ENCODE measurements around the gene SCRT2. TPM values are rescaled to one million over a fixed set of nuclear protein-coding genes. Genes with fewer than 3 reads are reported as not detected.

The SCRT2 gene
- total RNA-seq, 1 experiment from 2014 or later: not detected

DNA sequence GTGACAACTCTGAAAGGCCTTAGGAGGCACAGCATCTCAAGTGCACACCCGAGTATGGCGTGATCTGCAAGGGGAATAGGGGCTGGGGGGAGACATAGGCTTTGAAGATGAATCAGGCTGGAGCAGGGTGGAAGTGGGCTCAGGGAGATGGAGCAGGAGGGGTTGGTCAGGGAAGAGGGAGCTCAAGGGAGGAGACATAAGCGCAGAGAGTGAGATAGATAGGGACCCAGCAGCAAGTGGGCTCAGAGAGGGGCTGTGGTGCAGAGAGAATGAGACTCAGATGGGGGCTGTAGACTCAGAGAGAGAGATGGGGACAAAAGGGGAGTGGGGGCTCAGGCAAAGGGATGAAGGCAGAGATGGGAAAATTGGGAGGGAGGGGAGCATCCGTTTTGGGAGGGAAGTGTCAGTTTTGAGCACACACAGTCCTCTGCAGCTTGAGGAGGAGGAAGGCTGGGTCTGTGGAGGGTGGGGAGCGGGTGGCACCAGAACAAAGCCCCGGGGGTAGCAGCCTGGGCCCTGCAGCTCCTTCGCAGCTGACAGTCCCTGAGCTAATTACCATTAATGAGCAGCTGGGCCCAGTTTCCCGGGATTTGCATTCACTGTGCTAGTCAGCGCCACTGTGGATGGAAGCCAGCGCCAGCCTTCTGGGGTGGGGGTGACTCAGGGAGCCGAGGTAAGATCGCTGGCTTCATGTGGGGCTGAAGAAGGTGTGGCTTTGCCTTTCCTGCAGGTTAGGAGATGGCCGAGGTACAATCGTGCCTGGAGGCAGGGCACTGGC lies 41.3 kb downstream of the SCRT2 start:
- no peak for DNase-seq (ENCODE audit: low read depth)

DNA sequence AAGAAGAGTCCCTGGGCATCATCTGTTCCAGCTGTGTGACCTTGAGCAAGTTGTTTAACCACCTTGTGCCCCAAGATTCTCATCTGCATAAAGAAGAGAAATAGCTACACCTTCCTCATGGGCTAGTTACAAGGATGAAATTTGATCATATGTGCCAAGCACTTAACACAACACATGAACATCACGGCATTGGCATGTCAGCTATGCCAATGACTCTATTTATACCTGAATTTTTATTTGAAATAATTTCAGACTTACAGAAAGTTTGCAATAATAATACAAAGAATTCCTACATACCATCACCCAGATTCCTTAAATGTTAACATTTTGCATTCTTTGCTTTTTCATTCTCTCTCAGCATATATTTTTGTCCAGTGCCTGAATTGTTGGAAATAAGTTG lies 44.5 kb downstream of the SCRT2 start:
- DNase-seq (ENCODE audit: low read depth): no peak

DNA sequence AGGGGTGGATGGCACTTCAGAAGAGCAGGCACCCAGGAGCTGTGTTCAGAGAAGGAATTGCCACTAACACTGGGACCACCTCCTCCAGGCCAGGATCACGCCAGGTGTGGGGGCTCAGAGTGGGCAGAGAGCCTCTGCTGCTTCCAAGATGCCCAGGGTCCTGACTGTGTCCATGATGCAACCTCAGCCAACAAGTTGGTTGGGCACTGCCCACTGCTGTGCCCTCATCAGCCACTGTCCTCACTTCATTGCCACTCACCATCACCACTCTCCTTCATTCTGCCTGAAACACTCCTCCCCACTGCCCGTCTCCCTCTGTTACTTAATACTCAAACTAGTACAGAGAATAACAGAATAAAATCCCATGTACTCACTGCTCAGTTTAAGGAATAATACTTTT lies 49.0 kb downstream of the SCRT2 start:
- no peak for DNase-seq (ENCODE audit: low read depth)

DNA sequence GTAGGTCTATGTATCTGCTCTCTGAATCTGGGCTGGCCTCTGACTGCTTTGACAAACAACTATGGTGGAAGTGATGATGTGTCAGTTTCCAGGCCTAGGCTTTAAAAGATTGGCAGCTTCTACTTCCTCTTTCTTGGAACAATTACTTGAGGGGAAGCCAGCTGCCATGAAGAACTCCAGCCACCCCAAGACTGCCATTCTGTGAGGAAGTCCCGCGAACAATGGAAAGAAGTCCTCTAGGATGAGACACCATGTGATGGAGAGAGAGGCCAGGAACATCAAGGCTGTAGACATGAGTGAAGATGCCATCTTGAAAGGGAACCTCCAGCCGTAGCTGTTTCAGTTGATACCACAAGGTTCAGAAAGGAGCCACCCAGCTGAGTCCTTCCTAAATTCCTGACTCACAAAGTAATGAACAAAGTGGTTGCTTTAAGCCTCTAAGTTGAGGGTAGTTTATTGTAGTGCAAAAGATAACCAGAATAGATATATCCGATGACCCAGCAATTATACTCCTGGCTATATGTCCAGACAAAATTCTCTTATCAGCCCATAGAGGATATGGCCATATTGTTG lies 50.2 kb downstream of the SCRT2 start:
- no peak for DNase-seq (ENCODE audit: low read depth)

DNA sequence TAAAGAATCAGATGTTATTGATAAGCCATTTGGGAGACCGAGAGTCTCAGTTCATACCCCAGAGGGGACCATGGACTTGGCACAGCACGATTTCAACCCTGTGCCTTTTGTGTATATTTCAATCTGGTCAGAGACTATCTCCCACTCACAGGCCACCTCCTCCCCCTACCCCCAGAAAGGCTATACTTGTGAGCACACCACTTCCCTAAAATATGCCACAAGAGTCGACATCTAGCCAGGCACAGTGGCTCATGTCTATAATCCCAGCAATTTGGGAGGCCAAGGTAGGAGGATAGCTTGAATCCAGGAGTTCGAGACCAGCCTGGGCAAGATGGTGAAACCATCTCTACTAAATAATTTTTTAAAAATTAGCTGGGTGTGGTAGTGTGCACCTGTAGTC lies 51.9 kb downstream of the SCRT2 start:
- no peak for DNase-seq (ENCODE audit: low read depth)

DNA sequence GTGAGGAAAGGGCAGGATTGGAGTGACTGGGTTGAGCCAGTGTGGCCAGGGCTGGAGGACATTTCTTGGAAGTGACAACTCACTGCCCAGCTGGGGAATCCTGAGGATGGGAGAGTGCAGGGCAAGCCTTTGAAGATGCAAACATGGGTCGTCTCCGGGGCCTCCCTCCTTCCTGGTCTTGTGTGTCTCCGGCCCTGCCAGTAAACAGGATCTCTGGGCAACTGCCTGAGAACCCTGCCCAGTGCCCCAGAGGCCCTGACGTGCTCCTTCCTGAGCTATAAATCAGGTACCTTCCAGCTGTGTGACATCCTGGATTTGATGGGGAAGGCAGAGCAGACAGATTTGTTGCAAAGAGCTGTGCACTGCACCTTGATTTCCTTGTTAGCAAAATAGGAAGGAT lies 52.6 kb downstream of the SCRT2 start:
- no peak for DNase-seq (ENCODE audit: low read depth)

DNA sequence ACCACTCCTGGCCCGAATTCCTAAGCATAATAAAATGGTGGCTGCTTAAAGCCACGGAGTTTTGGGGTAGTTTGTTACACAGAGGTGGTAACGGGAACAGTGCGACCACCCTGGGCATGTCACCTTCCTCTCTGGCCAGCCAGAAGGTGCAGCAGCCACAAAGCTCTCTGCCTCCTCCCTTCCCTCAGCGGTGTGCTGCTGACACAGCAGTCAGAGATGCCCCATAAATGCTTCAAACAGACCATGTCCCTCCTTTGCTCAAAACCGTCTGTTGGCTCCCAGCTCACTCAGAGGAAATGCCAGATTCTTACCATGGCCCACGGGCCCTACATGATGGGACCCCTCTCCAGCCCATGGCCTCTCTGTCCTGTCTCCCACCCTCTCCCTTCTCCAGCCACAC lies 53.4 kb downstream of the SCRT2 start:
- no peak for DNase-seq (ENCODE audit: low read depth)

DNA sequence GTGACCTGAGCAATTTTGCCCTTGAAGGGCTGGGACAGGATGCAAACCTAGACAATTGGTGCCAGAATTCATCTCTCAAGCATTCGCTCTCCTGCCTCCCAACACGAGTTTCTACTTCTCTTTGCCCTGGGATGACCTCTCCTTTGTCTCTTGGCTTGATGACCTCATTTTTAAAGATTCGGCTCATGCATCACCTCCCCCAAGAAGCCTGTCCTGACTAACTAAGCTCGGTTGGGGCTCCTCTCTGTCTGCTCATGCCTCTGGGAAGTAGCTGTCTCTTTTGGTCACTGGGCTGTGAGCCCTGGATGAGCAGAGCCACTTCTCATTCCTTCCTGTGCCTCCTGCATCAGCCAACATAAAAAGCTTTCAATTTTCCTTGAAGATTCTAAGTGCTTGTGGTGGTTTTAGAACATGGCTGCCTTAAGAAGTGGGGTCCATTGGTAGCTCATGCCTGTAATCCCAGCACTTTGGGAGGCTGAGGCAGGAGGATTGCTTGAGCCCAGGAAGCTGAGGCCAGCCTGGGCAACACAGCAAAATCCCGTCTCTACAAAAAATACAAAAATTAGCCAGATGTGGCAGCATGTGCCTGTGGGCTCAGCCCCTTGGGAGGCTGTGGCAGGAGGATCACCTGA lies 54.4 kb downstream of the SCRT2 start:
- DNase-seq (ENCODE audit: low read depth): peak; percentile 37

DNA sequence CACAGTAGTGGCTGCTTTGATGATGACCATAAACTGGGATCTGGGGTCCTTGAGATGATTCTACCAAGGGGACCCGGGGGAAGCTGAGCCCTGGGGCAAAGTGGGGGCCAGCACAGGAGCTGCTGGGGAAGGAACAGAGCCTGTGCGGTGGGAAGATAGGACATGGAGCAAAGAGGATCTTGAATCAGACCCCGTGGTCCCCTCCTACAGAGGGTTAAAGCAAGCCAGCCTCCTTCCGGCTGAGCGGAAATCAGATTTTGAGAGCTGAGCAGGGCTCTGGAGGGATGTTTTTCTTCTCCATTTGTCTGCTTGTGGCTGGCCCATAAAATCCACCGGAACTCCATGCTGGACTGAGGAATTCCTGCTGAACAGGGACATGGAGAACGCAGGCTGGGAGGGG lies 55.4 kb downstream of the SCRT2 start:
- no peak for DNase-seq (ENCODE audit: low read depth)

DNA sequence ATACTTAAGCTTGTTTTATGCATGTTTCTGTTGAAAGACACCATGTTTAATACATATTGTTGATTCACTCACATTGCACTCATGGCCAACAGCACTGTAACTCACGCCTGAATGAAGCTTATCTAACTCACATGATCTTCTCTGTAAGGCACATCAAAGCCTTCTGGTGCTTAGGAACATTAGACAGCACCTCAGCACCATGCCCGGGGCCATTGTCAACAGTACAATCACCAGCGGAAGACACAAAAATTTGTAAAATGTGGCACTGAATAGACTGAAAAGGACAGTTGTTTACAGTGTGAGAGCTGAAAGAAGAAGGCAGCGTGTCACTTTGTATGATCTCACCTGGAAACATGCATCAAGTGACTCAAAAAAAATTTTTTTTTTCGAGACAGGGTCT lies 56.6 kb downstream of the SCRT2 start:
- no peak for DNase-seq (ENCODE audit: low read depth)

DNA sequence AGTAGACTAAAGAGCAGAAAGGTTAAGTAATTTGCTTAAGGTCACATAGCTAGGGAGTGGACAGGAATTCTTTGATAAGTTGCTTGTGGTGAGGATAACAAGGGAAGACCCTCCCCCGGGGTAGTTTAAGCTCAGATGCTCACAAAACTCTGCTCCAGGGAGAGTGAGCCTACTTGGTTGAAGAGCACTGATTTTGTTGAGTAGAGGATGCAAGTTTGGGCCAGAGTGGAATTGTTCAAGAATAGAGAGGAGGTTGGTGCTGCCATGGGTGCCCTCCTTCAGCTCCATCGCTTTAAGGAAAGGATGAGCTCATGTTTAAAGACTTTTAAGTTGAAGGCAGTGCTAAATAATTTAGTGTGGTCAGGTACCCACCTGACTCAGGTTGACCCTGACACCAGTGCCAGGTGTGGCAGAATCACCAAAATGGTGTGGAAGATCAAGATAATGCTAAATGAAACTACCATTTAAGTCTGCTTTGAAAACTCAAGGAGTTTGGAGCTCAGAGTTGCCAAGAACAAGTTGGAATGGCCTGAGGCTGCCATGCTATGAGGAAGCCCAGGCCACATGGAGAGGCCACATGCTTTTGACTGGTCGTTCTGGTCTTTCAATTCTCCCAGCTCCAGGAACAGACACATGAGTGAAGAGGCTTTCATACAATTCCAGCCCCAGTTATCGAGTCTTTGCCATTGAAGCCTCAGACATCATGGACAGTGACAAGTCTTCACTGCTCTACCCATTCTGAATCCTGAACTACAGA lies 57.5 kb downstream of the SCRT2 start:
- no peak for DNase-seq (ENCODE audit: low read depth)

DNA sequence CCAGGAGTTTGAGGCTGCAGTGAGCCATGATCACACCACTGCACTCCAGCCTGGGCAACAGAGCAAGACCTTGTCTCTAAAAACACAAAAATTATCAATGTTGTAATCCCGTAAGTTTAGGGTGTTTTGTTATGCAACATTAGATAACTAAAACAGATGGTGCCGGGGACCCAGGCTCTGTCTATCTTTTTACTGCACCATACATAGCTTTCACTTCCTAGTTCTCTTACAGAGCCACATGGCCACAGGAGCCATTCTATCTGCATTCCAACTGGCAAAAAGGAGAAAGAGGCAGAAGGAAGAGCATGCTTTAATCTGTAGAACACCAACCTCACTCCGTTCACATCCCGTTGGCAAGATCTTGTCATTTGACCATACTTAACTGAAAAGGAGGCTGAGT lies 60.1 kb downstream of the SCRT2 start:
- no peak for DNase-seq (ENCODE audit: low read depth)

DNA sequence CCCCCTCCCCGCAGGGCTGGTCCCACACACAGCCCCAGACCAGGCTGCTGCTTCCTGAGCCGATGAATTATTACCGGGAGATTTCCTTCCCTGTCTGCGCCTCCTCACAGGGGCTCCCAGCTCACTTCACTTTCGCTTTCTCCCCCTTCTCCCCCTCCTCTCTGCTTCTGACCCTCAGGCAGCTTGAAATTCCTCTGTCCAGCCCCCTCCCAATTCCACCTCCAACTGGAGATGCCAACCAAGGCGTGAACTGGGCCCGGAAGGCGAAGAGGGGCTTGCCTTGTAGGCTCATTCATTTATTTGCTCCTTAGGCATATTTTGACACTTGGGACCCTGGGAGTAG lies 63.8 kb downstream of the SCRT2 start:
- no peak for DNase-seq (ENCODE audit: low read depth)

Other genes starting within 250 kb of the SCRT2 start
- gene TBC1D20, start 213.3 kb downstream of the SCRT2 start, total RNA-seq (2014; rRNA removed; shearing (Covaris generic)): 20.4 and 25.2 TPM in 2 replicates
- gene CSNK2A1, start 132.0 kb downstream of the SCRT2 start, total RNA-seq (2014; rRNA removed; shearing (Covaris generic)): 149 and 187 TPM in 2 replicates
- not detected in 2 replicates for gene TCF15, start 65.5 kb downstream of the SCRT2 start, total RNA-seq (2014; rRNA removed; shearing (Covaris generic))
- gene SRXN1, start 22.6 kb downstream of the SCRT2 start, total RNA-seq (2014; rRNA removed; shearing (Covaris generic)): 73.8 and 81.3 TPM in 2 replicates
- 0.11 TPM in 1 of 2 replicates, not detected in the other for gene SLC52A3, start 92.7 kb upstream of the SCRT2 start, total RNA-seq (2014; rRNA removed; shearing (Covaris generic))
- gene FAM110A, start 157.9 kb upstream of the SCRT2 start, total RNA-seq (2014; rRNA removed; shearing (Covaris generic)): 5.8 and 6.4 TPM in 2 replicates
- gene ANGPT4, start 240.5 kb upstream of the SCRT2 start, total RNA-seq (2014; rRNA removed; shearing (Covaris generic)): 0.02 TPM in 1 of 2 replicates, not detected in the other